H9 (cell line): ENCODE measurements around the gene CSRNP3. TPM values are rescaled to one million over a fixed set of nuclear protein-coding genes. Genes with fewer than 3 reads are reported as not detected.

Experiments
- DNase-seq: peaks from one replicate; pipeline ENCODE4 v3.0.0-alpha.2; 2017
- H2AFZ ChIP-seq: one replicate; pipeline ENCODE4 v1.6.1; 2013; ENCODE audit warnings: mild to moderate bottlenecking, low read length, control low read depth, moderate library complexity
- H2AK5ac ChIP-seq: 2 replicates; pipeline ENCODE4 v1.6.1; 2013; ENCODE audit warnings: low read length, control low read depth, mixed read lengths; ENCODE audit not compliant: insufficient read length
- H2BK120ac ChIP-seq: one replicate; pipeline ENCODE4 v1.6.1; 2013; ENCODE audit warnings: low read depth, mild to moderate bottlenecking, low read length, control low read depth, inconsistent platforms; ENCODE audit not compliant: poor library complexity, severe bottlenecking
- H2BK12ac ChIP-seq: 2 replicates; pipeline ENCODE4 v1.6.1; 2013; ENCODE audit warnings: low read length, control low read depth, mixed read lengths, low read depth; ENCODE audit not compliant: insufficient read length
- H2BK15ac ChIP-seq: 2 replicates; pipeline ENCODE4 v1.6.1; 2013; ENCODE audit warnings: low read depth, low read length, control low read depth
- H2BK20ac ChIP-seq: one replicate; pipeline ENCODE4 v1.6.1; 2013; ENCODE audit warnings: low read depth, mild to moderate bottlenecking, low read length, control low read depth, inconsistent platforms; ENCODE audit not compliant: poor library complexity, severe bottlenecking
- H2BK5ac ChIP-seq: 2 replicates; pipeline ENCODE4 v1.6.1; 2013; ENCODE audit warnings: low read length, control low read depth, mixed read lengths; ENCODE audit not compliant: insufficient read length
- H3K14ac ChIP-seq: 2 replicates; pipeline ENCODE4 v1.6.1; 2013; ENCODE audit warnings: low read length, control low read depth; ENCODE audit not compliant: insufficient read depth
- H3K18ac ChIP-seq: 2 replicates; pipeline ENCODE4 v1.6.1; 2013; ENCODE audit warnings: low read depth, mild to moderate bottlenecking, mixed read lengths, low read length, control low read depth; ENCODE audit not compliant: insufficient read length
- H3K23ac ChIP-seq: 2 replicates; pipeline ENCODE4 v1.6.1; 2013; ENCODE audit warnings: low read length, control low read depth, mixed read lengths, low read depth; ENCODE audit not compliant: insufficient read length
- H3K23me2 ChIP-seq: 2 replicates; pipeline ENCODE4 v1.6.1; 2013; ENCODE audit warnings: low read depth, mild to moderate bottlenecking, mixed read lengths, low read length, control low read depth; ENCODE audit not compliant: insufficient read length, poor library complexity, severe bottlenecking
- H3K27ac ChIP-seq: 2 replicates; pipeline ENCODE4 v1.5.1; 2013; ENCODE audit warnings: low read length, control low read depth, mixed read lengths, low read depth; ENCODE audit not compliant: insufficient read length
- H3K27me3 ChIP-seq: 2 replicates; pipeline ENCODE4 v1.6.1; 2013; ENCODE audit warnings: low read length, control low read depth, inconsistent platforms; ENCODE audit not compliant: insufficient read depth
- H3K4ac ChIP-seq: 2 replicates; pipeline ENCODE4 v1.6.1; 2013; ENCODE audit warnings: low read depth, mild to moderate bottlenecking, control low read depth, inconsistent platforms, low read length, moderate library complexity
- H3K4me1 ChIP-seq: 2 replicates; pipeline ENCODE4 v1.6.1; 2013; ENCODE audit warnings: low read length, control low read depth, inconsistent platforms; ENCODE audit not compliant: insufficient read depth
- H3K4me2 ChIP-seq: 2 replicates; pipeline ENCODE4 v1.6.1; 2013; ENCODE audit warnings: low read length, control low read depth, mixed read lengths; ENCODE audit not compliant: insufficient read length, insufficient read depth
- H3K56ac ChIP-seq: 2 replicates; pipeline ENCODE4 v1.6.1; 2013; ENCODE audit warnings: low read depth, mild to moderate bottlenecking, mixed read lengths, low read length, control low read depth; ENCODE audit not compliant: insufficient read length
- H3K79me1 ChIP-seq: 2 replicates; pipeline ENCODE4 v1.6.1; 2013; ENCODE audit warnings: low read depth, mild to moderate bottlenecking, moderate library complexity, low read length, control low read depth, inconsistent platforms; ENCODE audit not compliant: insufficient read depth, poor library complexity, severe bottlenecking
- H3K79me2 ChIP-seq: 2 replicates; pipeline ENCODE4 v1.6.1; 2013; ENCODE audit warnings: low read length, control low read depth, inconsistent platforms; ENCODE audit not compliant: insufficient read depth
- H3K9ac ChIP-seq: 2 replicates; pipeline ENCODE4 v1.6.1; 2013; ENCODE audit warnings: low read length, control low read depth, mixed read lengths; ENCODE audit not compliant: insufficient read length; ENCODE audit errors: extremely low read depth
- H3K9me3 ChIP-seq: one replicate; pipeline ENCODE4 v1.6.1; 2013; ENCODE audit warnings: low read depth, low read length, inconsistent platforms; ENCODE audit not compliant: control insufficient read depth
- H3T11ph ChIP-seq: one replicate; pipeline ENCODE4 v1.6.1; 2013; ENCODE audit warnings: mild to moderate bottlenecking, low read length, control low read depth, inconsistent platforms
- H4K20me1 ChIP-seq: one replicate; pipeline ENCODE4 v1.6.1; 2013; ENCODE audit not compliant: control insufficient read depth, insufficient read length, insufficient read depth
- H4K5ac ChIP-seq: 2 replicates; pipeline ENCODE4 v1.6.1; 2013; ENCODE audit warnings: low read depth, mild to moderate bottlenecking, mixed read lengths, low read length, control low read depth; ENCODE audit not compliant: insufficient read length
- H4K8ac ChIP-seq: replicated peaks from 2 replicates; pipeline ENCODE4 v1.6.1; 2013; ENCODE audit warnings: low read length, control low read depth, mixed read lengths, low read depth; ENCODE audit not compliant: insufficient read length
- H4K91ac ChIP-seq: 2 replicates; pipeline ENCODE4 v1.6.1; 2013; ENCODE audit warnings: low read depth, mild to moderate bottlenecking, moderate library complexity, mixed read lengths, low read length, control low read depth; ENCODE audit not compliant: insufficient read length
- H3K27ac Mint-ChIP-seq, 3 experiments: 2 replicates in 2 of 3; 3 replicates in 1 of 3; pipeline ENCODE4 v1.8.0; 2020 to 2021; ENCODE audit warnings: mixed read lengths in 3 of 3, mild to moderate bottlenecking in 1 of 3, moderate library complexity in 1 of 3
- H3K27me3 Mint-ChIP-seq: 2 replicates; pipeline ENCODE4 v1.8.0; 2021; ENCODE audit warnings: low read depth, mild to moderate bottlenecking, moderate library complexity, mixed read lengths
- H3K36me3 Mint-ChIP-seq, 3 experiments: 2 replicates in 2 of 3; 3 replicates in 1 of 3; pipeline ENCODE4 v1.8.0; 2020 to 2021; ENCODE audit warnings: low read depth in 3 of 3, mixed read lengths in 3 of 3; ENCODE audit not compliant: insufficient read depth in 1 of 3
- H3K4me1 Mint-ChIP-seq, 2 experiments: 2 replicates each; pipeline ENCODE4 v1.8.0; 2020; ENCODE audit warnings: mixed read lengths in 2 of 2
- H3K4me3 Mint-ChIP-seq, 2 experiments: 2 replicates in 1 of 2; 3 replicates in 1 of 2; pipeline ENCODE4 v1.8.0; 2020 to 2021; ENCODE audit warnings: mild to moderate bottlenecking in 2 of 2, mixed read lengths in 2 of 2, moderate library complexity in 1 of 2
- H3K9me3 Mint-ChIP-seq, 2 experiments: 2 replicates in 1 of 2; 3 replicates in 1 of 2; pipeline ENCODE4 v1.8.0; 2020; ENCODE audit warnings: mild to moderate bottlenecking in 2 of 2, mixed read lengths in 2 of 2, moderate library complexity in 1 of 2
- CTCF ChIP-seq: fragments of 200-600 bp; sonication (generic); conservative IDR thresholded peaks from 3 replicates; pipeline ENCODE4 v1.8.0; 2021; ENCODE audit warnings: antibody characterized with exemption, mild to moderate bottlenecking
- WGBS: extraction: QIAGEN DNeasy Blood & Tissue Kit; methylation state at CpG from one replicate; pipeline ENCODE4 v1.1.7; 2013; ENCODE audit warnings: missing lambda C conversion rate, low lambda C conversion rate, mixed read lengths; ENCODE audit not compliant: insufficient read length; ENCODE audit errors: extremely low coverage; 5-methylcytosine and 5-hydroxymethylcytosine counted together
- total RNA-seq: library from RNA; stranded (reverse); gene quantifications from 2 replicates; pipeline ENCODE4 v1.2.1, GENCODE V29; 2021

The CSRNP3 gene
- total RNA-seq, 1 experiment from 2014 or later = 3.6 TPM

GRCh38 chr2:165700531-165700930 lies 231.0 kb downstream of the CSRNP3 start:
- H4K5ac ChIP-seq = no peak overlapping the region
- H3K27ac ChIP-seq = no peak overlapping the region
- H2BK5ac ChIP-seq = no peak overlapping the region
- H3K9me3 ChIP-seq = no peaks in the 10 kb centered on the region
- no peak overlapping the region for H4K8ac ChIP-seq
- H3K9ac ChIP-seq = no peak overlapping the region
- H3K79me2 ChIP-seq = no peaks in the 10 kb centered on the region
- WGBS = no CpG with 5 or more reads among the region's 5 CpGs
- no peak overlapping the region for H3K23ac ChIP-seq
- Mint-ChIP-seq H3K36me3 (no peaks in the 10 kb centered on the region), H3K4me1 (peaks cover 49 to 55% of the 10 kb centered on the region in 2 experiments), H3K27me3 (no peaks in the 10 kb centered on the region), H3K27ac (peak overlapping the region; percentile 34 to 65 (median 63); a peak in 4 of 7 replicates), H3K9me3 (no peaks in the 10 kb centered on the region; a peak in 1 of 5 replicates), H3K4me3 (no peak overlapping the region)
- no peak overlapping the region for H2AFZ ChIP-seq
- no peaks in the 10 kb centered on the region for H3K79me1 ChIP-seq
- H3K4me1 ChIP-seq = peaks cover 14% of the 10 kb centered on the region; the same call in 1 of the 2 replicates
- H3K4me2 ChIP-seq = no peak overlapping the region
- peak; percentile 43 for DNase-seq
- no peak overlapping the region for H2BK15ac ChIP-seq
- H4K20me1 ChIP-seq = no peaks in the 10 kb centered on the region
- H3K18ac ChIP-seq = no peak overlapping the region
- H2AK5ac ChIP-seq = no peak overlapping the region
- H3K4ac ChIP-seq = no peak overlapping the region
- no peaks in the 10 kb centered on the region for H3K23me2 ChIP-seq
- no peak overlapping the region for H3K14ac ChIP-seq
- no peak overlapping the region for H3T11ph ChIP-seq
- H2BK120ac ChIP-seq = no peak overlapping the region
- no peak overlapping the region for H2BK20ac ChIP-seq
- no peak overlapping the region for H3K56ac ChIP-seq
- no peaks in the 10 kb centered on the region for H3K27me3 ChIP-seq
- TF ChIP-seq CTCF = no peak
- no peak overlapping the region for H2BK12ac ChIP-seq
- H4K91ac ChIP-seq = no peak overlapping the region
